Ovary (tissue), 9 donors: ENCODE data around the gene ACOT7. TPM values are rescaled to one million over a fixed set of nuclear protein-coding genes. Genes with fewer than 3 reads are reported as not detected.
"Not testable (repeated sequence)": the region's sequence is repeated elsewhere in the genome, so short reads cannot be mapped to it uniquely, and the experiment has no call there.

Experiments
- DNase-seq, 5 donors: peaks; one replicate each; pipeline ENCODE4 v3.0.0-alpha.2; 2019 to 2020
- H3K27ac ChIP-seq, 2 donors: fragments of 200-600 bp; one replicate each; pipeline versions ENCODE4 v1.5.1 to v1.8.0; 2019 to 2022
- H3K27me3 ChIP-seq: fragments of 200-600 bp; one replicate; pipeline ENCODE4 v1.8.0; 2022
- H3K36me3 ChIP-seq: fragments of 200-600 bp; sonication (generic); one replicate; pipeline ENCODE4 v1.5.1; 2019
- H3K4me1 ChIP-seq: one replicate; pipeline ENCODE4 v1.8.1; 2013; ENCODE audit warnings: mild to moderate bottlenecking, moderate library complexity; ENCODE audit not compliant: insufficient read depth
- H3K4me3 ChIP-seq: fragments of 200-600 bp; sonication (generic); one replicate; pipeline ENCODE4 v1.5.1; 2017
- H3K9me3 ChIP-seq, 2 donors: fragments of 200-600 bp in 1 of 2; sonication (generic) in 1 of 2; one replicate each; pipeline versions ENCODE4 v1.5.1 to v1.8.1; 2013 to 2019; ENCODE audit warnings: mild to moderate bottlenecking in 1 of 2, moderate library complexity in 1 of 2
- CTCF ChIP-seq, 3 donors: fragments of 450-650 bp in 2 of 3; fragments of 200-600 bp in 1 of 3; IDR thresholded peaks; one replicate each; pipeline versions ENCODE4 v1.5.1 to v1.8.0; 2016 to 2022; ENCODE audit warnings: antibody characterized with exemption in 3 of 3, mild to moderate bottlenecking in 1 of 3
- EP300 ChIP-seq: sonication (generic); formaldehyde crosslinking; IDR thresholded peaks from one replicate; pipeline ENCODE4 v1.6.1; 2017; ENCODE audit warnings: antibody characterized with exemption
- POLR2A ChIP-seq: fragments of 450-650 bp; IDR thresholded peaks from one replicate; pipeline ENCODE4 v1.6.1; 2017; ENCODE audit warnings: antibody characterized with exemption, mild to moderate bottlenecking, moderate library complexity
- WGBS, 3 donors: extraction: QIAGEN DNeasy Blood & Tissue Kit in 1 of 3; methylation state at CpG; one replicate each; pipeline versions ENCODE4 v1.1.5 to v1.1.7; 2013 to 2017; 5-methylcytosine and 5-hydroxymethylcytosine counted together
- intact Hi-C, 4 donors: fragments of 100-400 bp; cut with DNase I; formaldehyde crosslinking; loops; one replicate each; pipeline versions ENCODE4 v1.11.0 to v1.15.1; 2022 to 2023
- polyA plus RNA-seq, 2 donors: library from polyadenylated mRNA; stranded (reverse); fragments of 200-250 nt in 1 of 2; fragments of 350-450 nt in 1 of 2; fragmentation: Illumina TruSeq in 1 of 2; extraction: RNeasy Lipid Tissue Mini Kit (QIAGEN cat#74804) in 1 of 2; gene quantifications; one replicate each; pipeline ENCODE4 v1.2.3, GENCODE V29; 2013 to 2014
- total RNA-seq, 7 donors: library from RNA; depleted of rRNA in 2 of 7; stranded (reverse); fragments of >200 nt in 2 of 7; fragmentation: NEBNext Ultra II Directional in 3 of 7; extraction: Animal tissue kit (Norgen Biotek cat#: 25700) in 3 of 7; gene quantifications; one replicate each; pipeline versions ENCODE4 v1.1.0 to v1.2.4, GENCODE V29; 2016 to 2023
- donor health status: DM: no; HTN: no; CAD: no; lungs with moderate emphysema.
- donor health status: DM: no; HTN: no; CAD: no.
- donor health status: Bipolar disorder and iron deficiency.
- donor health status: DM: yes; HTN: yes; CAD: no.
- donor health status: DM: no; HTN: no; CAD: no.
- donor health status: DM: yes; HTN: yes; CAD: no.

Gene ACOT7
- total and polyA plus RNA-seq, 9 donors: 6.4 to 20.7 (median 11.3) TPM

GRCh38 chr1:6429660-6430411, 36.3 kb upstream of the ACOT7 start:
- not testable (repeated sequence) for H3K27me3 ChIP-seq, DNase-seq, H3K27ac ChIP-seq, H3K9me3 ChIP-seq, H3K36me3 ChIP-seq, H3K4me3 ChIP-seq, H3K4me1 ChIP-seq
- intact Hi-C loops: loop anchor here in 1 of 4 donors (10.0 kb wide), 1 partner anchor 185 kb away; the partner anchor contains the start of gene HES3
- 19 to 28% (median 22%) methylated on average over 17 to 19 of the region's 19 CpGs for WGBS, 3 donors

- DNase-seq, H3K27ac ChIP-seq, H3K4me1 ChIP-seq, H3K9me3 ChIP-seq, H3K36me3 ChIP-seq, H3K4me3 ChIP-seq, intact Hi-C loops: not testable (repeated sequence)
- WGBS, 3 donors: 50 to 60% (median 52%) methylated on average over 1 to 6 of the region's 6 CpGs
- peaks cover 12% of the 10 kb centered on the region for H3K27me3 ChIP-seq
These were observed 34.9 kb upstream of the ACOT7 start for GRCh38 chr1:6428453-6428852.

GRCh38 chr1:6427441-6428390, 34.1 kb upstream of the ACOT7 start:
- no peaks in the 10 kb centered on the region for H3K36me3 ChIP-seq
- no peak overlapping the region for H3K4me3 ChIP-seq
- WGBS, 3 donors: 74 to 79% (median 78%) methylated on average over 26 of the region's 26 CpGs
- intact Hi-C loops: no loop called here
- H3K27me3 ChIP-seq: peaks cover 12% of the 10 kb centered on the region
- TF ChIP-seq CTCF (IDR thresholded peaks at IDR 0.05) (no peak), EP300 (no peak), POLR2A (no peak)
- no peak overlapping the region for H3K27ac ChIP-seq
- no peaks in the 10 kb centered on the region for H3K9me3 ChIP-seq
- no peaks in the 10 kb centered on the region for H3K4me1 ChIP-seq
- DNase-seq: no peak

GRCh38 chr1:6426972-6427350, 33.4 kb upstream of the ACOT7 start:
- H3K4me1 ChIP-seq: no peaks in the 10 kb centered on the region
- no peak for DNase-seq
- no peak overlapping the region for H3K27ac ChIP-seq
- intact Hi-C loops: no loop called here
- TF ChIP-seq POLR2A (no peak), CTCF (IDR thresholded peaks at IDR 0.05) (no peak), EP300 (no peak)
- no peak overlapping the region for H3K4me3 ChIP-seq
- peaks cover 12% of the 10 kb centered on the region for H3K27me3 ChIP-seq
- WGBS, 3 donors: 79 to 88% (median 86%) methylated on average over 10 of the region's 10 CpGs
- no peaks in the 10 kb centered on the region for H3K9me3 ChIP-seq
- no peaks in the 10 kb centered on the region for H3K36me3 ChIP-seq

- Histone ChIP-seq H3K9me3 (no peaks in the 10 kb centered on the region), H3K27ac (no peak overlapping the region), H3K4me3 (no peak overlapping the region), H3K4me1 (no peaks in the 10 kb centered on the region), H3K36me3 (no peaks in the 10 kb centered on the region), H3K27me3 (peaks cover 12% of the 10 kb centered on the region)
- intact Hi-C loops: no loop called here
- DNase-seq: no peak
- TF ChIP-seq POLR2A (no peak), CTCF (IDR thresholded peaks at IDR 0.05) (no peak), EP300 (no peak)
- 73 to 83% (median 80%) methylated on average over 8 to 9 of the region's 9 CpGs for WGBS, 3 donors
These were observed 32.9 kb upstream of the ACOT7 start for GRCh38 chr1:6426277-6426971.
